Caco-2 (cell line): ENCODE measurements around the gene GALNT17. TPM values are rescaled to one million over a fixed set of nuclear protein-coding genes. Genes with fewer than 3 reads are reported as not detected.

Experiments used
- BruUV-seq: library from RNA; stranded (reverse); fragments of 400-500 nt; replicated peaks from 2 replicates; lab custom pipeline; 2021; lab: Mats Ljungman, UMichigan
- CTCF ChIA-PET: fragments of 300-600 bp; sonication (Branson Sonifier 250); formaldehyde crosslinking; loops from one replicate; lab custom pipeline; 2022; ENCODE audit warnings: antibody characterized with exemption; lab: Charles Lee
- POLR2A ChIA-PET: fragments of 300-600 bp; sonication (Branson Sonifier 250); formaldehyde crosslinking; loops from one replicate; lab custom pipeline; 2022; ENCODE audit warnings: antibody characterized with exemption; lab: Charles Lee
- DNase-seq, 2 experiments: peaks; one replicate each; pipeline versions ENCODE4 v3.0.0 to v3.0.0-alpha.2; 2020 to 2022
- H3K27me3 ChIP-seq: replicated peaks from 2 replicates; pipeline ENCODE4 v1.6.0; 2011; ENCODE audit warnings: low read length; ENCODE audit not compliant: control insufficient read depth, insufficient read depth
- H3K36me3 ChIP-seq: 2 replicates; pipeline ENCODE4 v1.5.1; 2011; ENCODE audit warnings: low read length; ENCODE audit not compliant: control insufficient read depth, insufficient read depth
- H3K4me1 ChIP-seq: fragments of 250-450 bp; sonication (Bioruptor Pico); 2 replicates; pipeline ENCODE4 v1.5.1; 2020; ENCODE audit warnings: mild to moderate bottlenecking
- H3K4me3 ChIP-seq: 2 replicates; pipeline ENCODE4 v1.5.1; 2011; ENCODE audit warnings: low read depth, mild to moderate bottlenecking, control low read depth, low read length
- H3K9me3 ChIP-seq: fragments of 250-450 bp; sonication (Bioruptor Pico); 2 replicates; pipeline ENCODE4 v1.5.1; 2020; ENCODE audit warnings: mild to moderate bottlenecking, moderate library complexity
- H3K27ac Mint-ChIP-seq: one replicate; pipeline ENCODE4 v1.8.0; 2022; ENCODE audit warnings: mixed read lengths; ENCODE audit not compliant: unreplicated experiment
- H3K27me3 Mint-ChIP-seq: one replicate; pipeline ENCODE4 v1.8.0; 2022; ENCODE audit warnings: mixed read lengths; ENCODE audit not compliant: insufficient read depth, unreplicated experiment
- H3K36me3 Mint-ChIP-seq: one replicate; pipeline ENCODE4 v1.8.0; 2022; ENCODE audit warnings: mild to moderate bottlenecking, mixed read lengths; ENCODE audit not compliant: insufficient read depth, unreplicated experiment
- H3K4me1 Mint-ChIP-seq: one replicate; pipeline ENCODE4 v1.8.0; 2022; ENCODE audit warnings: low read depth, mixed read lengths; ENCODE audit not compliant: unreplicated experiment
- H3K4me3 Mint-ChIP-seq: one replicate; pipeline ENCODE4 v1.8.0; 2022; ENCODE audit warnings: mild to moderate bottlenecking, moderate library complexity, mixed read lengths; ENCODE audit not compliant: unreplicated experiment
- H3K9me3 Mint-ChIP-seq: one replicate; pipeline ENCODE4 v1.8.0; 2022; ENCODE audit warnings: mixed read lengths; ENCODE audit not compliant: unreplicated experiment
- intact Hi-C: fragments of 100-400 bp; cut with micrococcal nuclease; formaldehyde crosslinking; loops from one replicate; pipeline ENCODE4 v1.10.0; 2022; ENCODE audit not compliant: unreplicated experiment
- total RNA-seq: library from RNA; stranded (reverse); gene quantifications from 2 replicates; pipeline ENCODE4 v1.2.3, GENCODE V29; 2022
- TF ChIP-seq, protein P1 (sequence below), 2 experiments: fragments of 200-600 bp in 1 of 2; IDR thresholded peaks; 1 replicate in 1 of 2; 2 replicates in 1 of 2; pipeline versions ENCODE4 v1.5.1 to v1.8.0; 2011 to 2022; ENCODE audit warnings: antibody characterized with exemption in 1 of 2, control low read depth in 1 of 2, inconsistent platforms in 1 of 2, low read depth in 1 of 2, low read length in 1 of 2, mild to moderate bottlenecking in 1 of 2, moderate library complexity in 1 of 2; ENCODE audit not compliant: insufficient read depth in 1 of 2, severe bottlenecking in 1 of 2, unreplicated experiment in 1 of 2

The GALNT17 gene
- total RNA-seq, 1 experiment from 2014 or later, result not detected

DNA sequence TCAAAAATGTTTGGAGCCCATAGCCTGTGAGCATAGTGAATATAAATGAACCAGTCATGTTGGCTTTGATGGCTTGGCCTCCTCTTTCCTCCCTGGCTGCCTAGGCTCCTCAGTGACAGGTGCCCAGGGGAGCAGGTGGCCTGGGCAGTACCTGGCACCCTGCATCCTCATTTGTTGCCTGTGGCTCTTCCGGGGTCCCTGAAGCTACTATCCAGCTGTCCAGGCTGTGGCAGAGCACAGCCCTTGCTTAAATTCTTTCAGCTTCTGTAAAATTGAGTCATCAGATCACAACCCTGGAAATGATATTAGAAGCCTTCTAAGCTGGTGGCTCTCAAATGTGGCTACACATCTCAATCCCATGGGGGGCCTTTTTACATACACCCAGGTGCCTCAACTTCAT, 525.4 kb downstream of the GALNT17 start:
- BruUV-seq, result no TSS peak
- Histone ChIP-seq H3K27me3 (no peaks in the 10 kb centered on the region), H3K36me3 (no peaks in the 10 kb centered on the region), H3K9me3 (peaks cover 2% of the 10 kb centered on the region; the same call in 1 of the 2 replicates), H3K4me1 (no peaks in the 10 kb centered on the region), H3K4me3 (no peak overlapping the region)
- Mint-ChIP-seq H3K27me3 (no peaks in the 10 kb centered on the region), H3K4me3 (no peak overlapping the region), H3K9me3 (peaks cover 19% of the 10 kb centered on the region), H3K27ac (no peak overlapping the region), H3K4me1 (no peaks in the 10 kb centered on the region), H3K36me3 (no peaks in the 10 kb centered on the region)
- TF ChIP-seq, protein P1, sequence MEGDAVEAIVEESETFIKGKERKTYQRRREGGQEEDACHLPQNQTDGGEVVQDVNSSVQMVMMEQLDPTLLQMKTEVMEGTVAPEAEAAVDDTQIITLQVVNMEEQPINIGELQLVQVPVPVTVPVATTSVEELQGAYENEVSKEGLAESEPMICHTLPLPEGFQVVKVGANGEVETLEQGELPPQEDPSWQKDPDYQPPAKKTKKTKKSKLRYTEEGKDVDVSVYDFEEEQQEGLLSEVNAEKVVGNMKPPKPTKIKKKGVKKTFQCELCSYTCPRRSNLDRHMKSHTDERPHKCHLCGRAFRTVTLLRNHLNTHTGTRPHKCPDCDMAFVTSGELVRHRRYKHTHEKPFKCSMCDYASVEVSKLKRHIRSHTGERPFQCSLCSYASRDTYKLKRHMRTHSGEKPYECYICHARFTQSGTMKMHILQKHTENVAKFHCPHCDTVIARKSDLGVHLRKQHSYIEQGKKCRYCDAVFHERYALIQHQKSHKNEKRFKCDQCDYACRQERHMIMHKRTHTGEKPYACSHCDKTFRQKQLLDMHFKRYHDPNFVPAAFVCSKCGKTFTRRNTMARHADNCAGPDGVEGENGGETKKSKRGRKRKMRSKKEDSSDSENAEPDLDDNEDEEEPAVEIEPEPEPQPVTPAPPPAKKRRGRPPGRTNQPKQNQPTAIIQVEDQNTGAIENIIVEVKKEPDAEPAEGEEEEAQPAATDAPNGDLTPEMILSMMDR (IDR thresholded peaks at IDR 0.05; ENCODE audit: insufficient read depth in 1 of 2, low read depth in 1 of 2, low read length in 1 of 2, severe bottlenecking in 1 of 2, unreplicated experiment in 1 of 2), result no peak
- POLR2A ChIA-PET, result no interaction called here
- no peak for DNase-seq
- CTCF ChIA-PET, result no interaction called here
- intact Hi-C loops, result no loop called here

DNA sequence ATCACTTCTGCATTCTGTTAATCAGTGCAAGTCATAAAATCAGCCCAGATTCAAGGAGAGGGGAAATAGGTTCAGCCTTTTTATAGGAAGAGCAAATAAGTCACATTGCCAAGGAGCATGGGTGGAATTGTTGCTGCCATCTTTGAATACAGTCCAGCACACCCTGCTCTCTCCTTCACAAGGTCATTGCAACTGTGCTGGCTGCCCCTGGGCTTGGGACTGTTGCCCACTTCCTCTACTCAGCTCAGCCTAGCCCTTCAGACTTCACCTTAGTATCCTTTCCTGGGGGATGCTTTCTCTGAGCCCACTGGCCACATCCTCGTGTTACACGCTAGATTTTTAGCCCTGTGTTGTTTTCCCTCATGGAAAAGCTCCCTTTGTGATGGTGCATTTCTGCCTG, 527.7 kb downstream of the GALNT17 start:
- peaks cover 5% of the 10 kb centered on the region; the same call in 1 of the 2 replicates for H3K9me3 ChIP-seq
- H3K4me1 ChIP-seq, result no peaks in the 10 kb centered on the region
- Mint-ChIP-seq H3K4me3 (no peak overlapping the region), H3K27me3 (no peaks in the 10 kb centered on the region), H3K4me1 (no peaks in the 10 kb centered on the region), H3K36me3 (no peaks in the 10 kb centered on the region), H3K27ac (no peak overlapping the region), H3K9me3 (peaks cover 21% of the 10 kb centered on the region)
- H3K36me3 ChIP-seq, result no peaks in the 10 kb centered on the region
- POLR2A ChIA-PET, result no interaction called here
- no peak overlapping the region for H3K4me3 ChIP-seq
- no peak for DNase-seq
- CTCF ChIA-PET, result no interaction called here
- TF ChIP-seq, protein P1 (IDR thresholded peaks at IDR 0.05; ENCODE audit: insufficient read depth in 1 of 2, low read depth in 1 of 2, low read length in 1 of 2, severe bottlenecking in 1 of 2, unreplicated experiment in 1 of 2), result no peak
- BruUV-seq, result no TSS peak
- H3K27me3 ChIP-seq, result no peaks in the 10 kb centered on the region
- intact Hi-C loops, result no loop called here

DNA sequence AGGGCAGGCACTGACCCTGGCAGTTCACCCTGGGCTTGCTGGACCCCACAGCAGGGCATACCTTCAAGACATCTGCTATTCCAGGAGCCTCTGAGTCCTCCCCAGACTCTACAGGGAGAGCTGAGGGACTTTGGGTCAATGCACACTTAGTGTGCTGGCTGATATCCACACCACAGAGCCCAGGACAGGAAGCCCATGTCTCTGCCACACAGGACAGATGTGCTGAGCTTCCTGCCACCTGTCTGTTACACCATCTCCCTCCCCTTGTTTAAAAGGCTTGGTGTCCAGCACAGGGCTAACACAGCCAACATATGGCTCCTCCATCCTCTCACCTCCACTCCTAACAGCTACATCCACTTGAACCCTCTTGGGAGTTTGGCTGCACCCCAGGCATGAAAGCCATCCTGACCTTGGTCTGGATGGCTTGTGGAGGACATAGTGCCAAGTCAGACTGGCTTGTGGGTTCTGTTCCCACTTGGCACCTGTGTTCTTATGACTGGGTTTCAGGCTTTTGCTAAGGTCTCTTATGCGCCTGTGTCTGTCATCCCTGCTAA, 529.8 kb downstream of the GALNT17 start:
- no peak overlapping the region for H3K4me3 Mint-ChIP-seq
- H3K9me3 Mint-ChIP-seq, result peaks cover 35% of the 10 kb centered on the region
- POLR2A ChIA-PET, result no interaction called here
- H3K4me1 ChIP-seq, result no peaks in the 10 kb centered on the region
- H3K4me1 Mint-ChIP-seq, result no peaks in the 10 kb centered on the region
- no peaks in the 10 kb centered on the region for H3K27me3 Mint-ChIP-seq
- BruUV-seq, result no TSS peak
- H3K27ac Mint-ChIP-seq, result no peak overlapping the region
- TF ChIP-seq, protein P1 (IDR thresholded peaks at IDR 0.05; ENCODE audit: insufficient read depth in 1 of 2, low read depth in 1 of 2, low read length in 1 of 2, severe bottlenecking in 1 of 2, unreplicated experiment in 1 of 2), result no peak
- H3K4me3 ChIP-seq, result no peak overlapping the region
- no peaks in the 10 kb centered on the region for H3K27me3 ChIP-seq
- CTCF ChIA-PET, result no interaction called here
- intact Hi-C loops, result no loop called here
- no peak for DNase-seq
- no peaks in the 10 kb centered on the region for H3K36me3 Mint-ChIP-seq
- no peaks in the 10 kb centered on the region for H3K36me3 ChIP-seq
- peaks cover 5% of the 10 kb centered on the region; the same call in 1 of the 2 replicates for H3K9me3 ChIP-seq
